BLaER1 treated with 17β-estradiol and CSF1 and Interleukin-3, amounts not matched to agents 10 nM and 100 nM (cell line): ENCODE results near the gene FUT7.

Source experiments
- H3K27ac ChIP-seq, 11 experiments: shearing (Covaris generic); formaldehyde crosslinking; 2 replicates each; pipeline ENCODE4 v1.8.1; 2022
- H3K27me3 ChIP-seq, 11 experiments: shearing (Covaris generic); formaldehyde crosslinking; 2 replicates each; pipeline ENCODE4 v1.8.1; 2022
- H3K36me3 ChIP-seq, 11 experiments: shearing (Covaris generic); formaldehyde crosslinking; 2 replicates each; pipeline ENCODE4 v1.8.1; 2022
- H3K4me1 ChIP-seq, 10 experiments: shearing (Covaris generic); formaldehyde crosslinking; 2 replicates each; pipeline ENCODE4 v1.8.1; 2022
- H3K4me2 ChIP-seq, 11 experiments: shearing (Covaris generic); formaldehyde crosslinking; 2 replicates each; pipeline ENCODE4 v1.8.1; 2022
- H3K4me3 ChIP-seq, 10 experiments: shearing (Covaris generic); formaldehyde crosslinking; 2 replicates each; pipeline ENCODE4 v1.8.1; 2022
- H3K9ac ChIP-seq, 11 experiments: shearing (Covaris generic); formaldehyde crosslinking; 2 replicates each; pipeline ENCODE4 v1.8.1; 2022
- H3K9me3 ChIP-seq, 11 experiments: shearing (Covaris generic); formaldehyde crosslinking; replicated peaks in 1 of 11; 2 replicates each; pipeline ENCODE4 v1.8.1; 2022
- H4K20me1 ChIP-seq, 11 experiments: shearing (Covaris generic); formaldehyde crosslinking; 2 replicates each; pipeline ENCODE4 v1.8.1; 2022
- Cebpa-rat ChIP-seq, 11 experiments: shearing (Covaris generic); IDR thresholded peaks; 2 replicates each; pipeline ENCODE4 v1.8.1; 2022

FUT7 gene

DNA sequence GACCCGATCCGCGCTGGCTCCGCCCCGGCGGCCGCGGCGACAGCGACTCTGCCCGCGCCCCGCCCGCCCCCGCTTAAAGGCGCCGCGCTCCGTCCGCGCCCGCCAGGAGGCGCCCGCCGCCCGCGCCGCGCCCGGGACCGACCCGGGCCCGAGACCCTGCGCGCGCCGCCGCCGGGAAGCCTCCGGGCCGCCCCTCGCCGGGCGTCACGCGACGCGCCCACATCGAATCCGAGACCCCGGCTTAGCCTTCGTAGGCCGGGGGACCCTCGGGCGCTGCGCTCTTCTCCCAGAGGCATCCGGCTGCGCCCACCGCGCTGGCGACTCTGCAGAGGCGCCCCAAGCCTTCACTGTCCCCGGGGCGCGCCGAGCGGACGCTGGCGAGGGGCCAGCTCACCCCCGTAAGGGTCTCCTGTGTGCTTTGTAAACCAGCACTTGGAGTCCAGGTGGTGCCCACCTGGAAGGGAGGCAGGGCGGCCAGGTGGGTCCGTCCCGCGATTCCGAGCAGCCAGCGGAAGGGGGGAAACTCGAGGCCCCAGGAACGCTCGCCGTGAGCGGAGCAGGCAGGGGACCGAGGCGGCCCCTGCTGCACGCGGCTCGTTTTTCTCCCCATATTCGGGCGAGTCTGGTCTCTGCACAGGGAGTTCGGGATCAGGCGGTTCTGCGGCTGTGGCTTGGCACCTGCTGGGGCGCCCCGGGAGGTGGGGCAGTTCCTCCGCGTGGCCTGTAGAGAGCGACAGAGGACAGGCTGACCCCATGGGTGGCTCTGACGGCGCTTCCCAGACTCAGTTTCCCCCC, 3.4 kb downstream of the FUT7 start:
- Histone ChIP-seq H3K4me2 (peak overlapping the region; percentile 91 to 100 (median 98)), H3K9ac (peak overlapping the region; percentile 75 to 92 (median 88)), H3K36me3 (peaks cover 0 to 31% (median 7%) of the 10 kb centered on the region in 11 experiments; a peak in 9 of 22 replicates), H3K9me3 (no peaks in the 10 kb centered on the region), H3K4me3 (peak overlapping the region; percentile 65 to 84 (median 74)), H4K20me1 (peaks cover 3 to 56% (median 42%) of the 10 kb centered on the region in 11 experiments; a peak in 18 of 22 replicates), H3K27me3 (no peaks in the 10 kb centered on the region), H3K4me1 (peaks cover 50 to 94% (median 79%) of the 10 kb centered on the region in 10 experiments), H3K27ac (peak overlapping the region in 10 of 11 experiments; percentile 41 to 98 (median 94); a peak in 20 of 22 replicates)
- TF ChIP-seq Cebpa-rat (IDR thresholded peaks at IDR 0.05) = no peak

DNA sequence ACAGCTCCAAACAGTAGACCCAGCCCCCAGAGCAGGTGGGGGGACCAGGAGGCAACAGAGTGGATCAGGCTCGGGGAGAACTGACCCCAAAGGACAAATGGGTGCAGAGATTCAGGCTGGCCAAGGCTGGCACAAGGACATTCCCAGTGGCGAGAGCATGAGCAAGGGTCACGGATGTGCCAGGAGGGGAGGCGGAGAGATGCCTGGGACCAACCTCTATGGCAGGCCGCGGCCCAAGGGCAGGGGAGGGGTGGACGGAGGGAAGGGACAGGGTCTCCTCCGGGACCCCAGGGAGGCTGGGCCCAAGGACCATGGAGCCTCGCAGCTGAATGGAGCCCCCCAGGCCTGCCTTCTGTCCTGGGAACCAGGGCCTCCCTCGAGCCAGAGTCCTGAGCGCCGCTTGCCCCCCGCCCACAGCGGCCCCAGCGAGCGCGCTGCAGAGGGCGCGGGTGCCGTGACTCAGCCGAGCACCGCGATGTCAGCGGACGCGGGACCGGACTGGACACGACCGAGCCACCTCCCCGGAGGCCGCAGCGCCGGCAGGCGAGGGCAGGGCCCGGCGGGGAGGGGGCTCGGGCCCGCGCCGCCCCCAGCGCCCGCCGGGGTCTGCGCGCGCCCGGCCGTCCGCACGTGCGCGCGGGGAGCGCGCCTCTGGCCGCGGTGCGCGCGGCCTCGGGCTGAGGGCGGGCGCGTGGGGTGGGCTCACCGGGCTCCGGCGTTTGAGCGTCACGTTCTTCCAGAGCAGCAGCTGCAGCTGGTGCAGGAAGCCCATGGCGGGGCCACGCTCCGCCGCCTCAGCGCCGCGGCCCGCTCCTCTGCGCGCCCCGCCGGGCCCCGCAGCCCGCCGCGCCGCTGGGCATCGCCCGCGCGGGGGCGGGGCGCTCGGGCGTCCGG, 4.3 kb downstream of the FUT7 start, which contains the start of gene ABCA2:
Gene ABCA2 (minus strand): TSS at position 869 of the 894 bp plus-strand sequence. CDS start 97 bp downstream, at position 772.
- Histone ChIP-seq H3K4me2 (peak within 1 kb of the TSS; percentile 91 to 100 (median 98)), H3K27ac (peak within 1 kb of the TSS in 10 of 11 experiments; percentile 41 to 98 (median 94); a peak in 20 of 22 replicates), H3K4me3 (peak within 1 kb of the TSS; percentile 65 to 84 (median 74)), H3K9ac (peak within 1 kb of the TSS; percentile 75 to 92 (median 88)), H3K36me3 (peaks cover 0 to 35% (median 7%) of the 10 kb centered on the region in 11 experiments; a peak in 9 of 22 replicates), H4K20me1 (peaks cover 3 to 62% (median 45%) of the 10 kb centered on the region in 11 experiments; a peak in 18 of 22 replicates), H3K27me3 (no peaks in the 10 kb centered on the region), H3K4me1 (peaks cover 50 to 90% (median 76%) of the 10 kb centered on the region in 10 experiments), H3K9me3 (no peaks in the 10 kb centered on the region)
- no peak for TF ChIP-seq Cebpa-rat (IDR thresholded peaks at IDR 0.05)

DNA sequence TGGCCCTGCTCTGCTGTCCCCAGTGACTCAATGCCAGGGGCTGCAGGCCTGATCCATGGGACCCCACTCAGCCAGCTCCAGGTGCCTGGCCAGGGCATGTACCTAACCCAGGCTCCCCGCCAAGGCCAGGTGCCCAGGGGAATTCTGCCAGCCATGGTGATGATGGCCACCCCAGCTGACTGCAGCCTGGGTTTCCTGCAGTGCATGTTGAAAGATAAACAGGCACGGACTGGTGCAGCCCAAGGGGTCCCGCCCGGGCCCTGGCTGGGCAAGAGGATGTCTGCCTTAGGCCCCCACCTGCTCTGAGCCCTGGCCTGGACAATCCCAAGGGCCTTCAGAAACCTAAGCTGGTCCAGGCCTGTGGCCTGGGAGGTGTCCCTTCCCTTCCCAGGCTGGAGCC, 5.1 kb downstream of the FUT7 start:
- peaks cover 50 to 87% (median 72%) of the 10 kb centered on the region in 10 experiments for H3K4me1 ChIP-seq
- peak overlapping the region in 10 of 11 experiments; percentile 75 to 92 (median 88); a peak in 19 of 22 replicates for H3K9ac ChIP-seq
- H3K4me3 ChIP-seq = peak overlapping the region in 9 of 10 experiments; percentile 65 to 84 (median 74); a peak in 17 of 20 replicates
- H3K36me3 ChIP-seq = peaks cover 0 to 40% (median 12%) of the 10 kb centered on the region in 11 experiments; a peak in 13 of 22 replicates
- peak overlapping the region; percentile 91 to 100 (median 98) for H3K4me2 ChIP-seq
- H4K20me1 ChIP-seq = peaks cover 3 to 67% (median 50%) of the 10 kb centered on the region in 11 experiments; a peak in 18 of 22 replicates
- no peaks in the 10 kb centered on the region for H3K27me3 ChIP-seq
- H3K27ac ChIP-seq = peak overlapping the region in 7 of 11 experiments; percentile 88 to 98 (median 96); a peak in 11 of 22 replicates
- no peaks in the 10 kb centered on the region for H3K9me3 ChIP-seq
- TF ChIP-seq Cebpa-rat (IDR thresholded peaks at IDR 0.05) = no peak

DNA sequence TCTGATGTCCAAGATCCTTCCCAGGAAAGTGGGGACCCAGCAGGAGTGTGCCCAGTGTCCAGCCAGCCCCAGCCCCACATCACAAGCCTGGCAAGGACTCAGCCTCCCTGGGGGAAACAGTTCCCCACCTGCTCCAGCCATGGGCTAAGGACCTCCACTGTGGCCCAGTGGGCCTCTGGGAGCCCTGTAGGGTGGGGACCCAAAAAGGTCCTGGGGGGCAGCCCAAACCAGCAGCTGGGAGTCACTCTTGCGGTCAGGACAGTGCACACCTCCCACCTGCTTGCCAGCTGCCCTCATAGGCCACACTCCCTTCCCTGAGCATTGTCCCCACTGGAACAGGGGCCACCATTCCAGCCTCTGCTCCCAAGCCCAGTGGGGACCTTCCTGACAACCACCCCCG, 5.5 kb downstream of the FUT7 start:
- Histone ChIP-seq H3K27ac (peak overlapping the region in 1 of 11 experiments; percentile 97; a peak in 3 of 22 replicates), H3K4me2 (peak overlapping the region; percentile 91 to 100 (median 98))

DNA sequence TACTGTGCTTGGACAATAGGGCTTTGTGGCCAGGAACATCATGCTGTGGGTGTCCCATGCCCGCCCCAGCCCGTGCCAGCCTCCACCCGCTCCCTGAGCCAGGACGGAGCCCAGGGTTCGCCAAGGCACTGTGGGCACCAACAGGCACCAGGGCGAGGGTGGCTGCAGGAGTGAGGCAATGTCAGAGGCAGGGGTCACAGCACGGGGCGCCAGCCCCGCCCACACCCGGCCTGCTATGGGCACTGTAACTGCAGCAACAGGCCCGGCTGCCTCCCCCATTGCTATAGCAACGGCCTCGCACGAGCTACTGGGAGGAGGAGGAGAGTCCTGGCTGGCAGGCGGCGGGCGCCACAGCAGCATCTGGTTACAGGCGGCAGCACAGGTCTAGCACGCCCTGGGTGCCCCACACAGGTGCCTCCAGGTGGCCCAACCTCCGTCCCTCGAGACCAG, 6.3 kb downstream of the FUT7 start:
- peak overlapping the region; percentile 91 to 100 (median 98) for H3K4me2 ChIP-seq
- H3K4me1 ChIP-seq = peaks cover 41 to 74% (median 63%) of the 10 kb centered on the region in 10 experiments
- peak overlapping the region in 3 of 11 experiments; percentile 6 to 20 (median 20); a peak in 4 of 22 replicates for H3K27ac ChIP-seq
- H3K9ac ChIP-seq = peak overlapping the region in 10 of 11 experiments; percentile 0 to 91 (median 24); a peak in 5 of 22 replicates
- peak overlapping the region in 2 of 10 experiments; percentile 31 to 34; a peak in 2 of 20 replicates for H3K4me3 ChIP-seq
- no peaks in the 10 kb centered on the region for H3K9me3 ChIP-seq
- H3K36me3 ChIP-seq = peaks cover 0 to 41% (median 12%) of the 10 kb centered on the region in 11 experiments; a peak in 15 of 22 replicates
- TF ChIP-seq Cebpa-rat (IDR thresholded peaks at IDR 0.05) = no peak
- H3K27me3 ChIP-seq = no peaks in the 10 kb centered on the region
- H4K20me1 ChIP-seq = peaks cover 3 to 80% (median 55%) of the 10 kb centered on the region in 11 experiments; a peak in 18 of 22 replicates

More for the DNA sequence above, 5.5 kb downstream of the FUT7 start:
- H3K27me3 ChIP-seq = no peaks in the 10 kb centered on the region
- peak overlapping the region in 9 of 11 experiments; percentile 79 to 92 (median 89); a peak in 12 of 22 replicates for H3K9ac ChIP-seq
- H3K9me3 ChIP-seq = no peaks in the 10 kb centered on the region
- no peak for TF ChIP-seq Cebpa-rat (IDR thresholded peaks at IDR 0.05)
- peak overlapping the region in 6 of 10 experiments; percentile 34 to 81 (median 74); a peak in 4 of 20 replicates for H3K4me3 ChIP-seq
- H4K20me1 ChIP-seq = peaks cover 3 to 71% (median 51%) of the 10 kb centered on the region in 11 experiments; a peak in 18 of 22 replicates
- H3K36me3 ChIP-seq = peaks cover 0 to 41% (median 13%) of the 10 kb centered on the region in 11 experiments; a peak in 14 of 22 replicates
- peaks cover 49 to 82% (median 69%) of the 10 kb centered on the region in 10 experiments for H3K4me1 ChIP-seq

DNA sequence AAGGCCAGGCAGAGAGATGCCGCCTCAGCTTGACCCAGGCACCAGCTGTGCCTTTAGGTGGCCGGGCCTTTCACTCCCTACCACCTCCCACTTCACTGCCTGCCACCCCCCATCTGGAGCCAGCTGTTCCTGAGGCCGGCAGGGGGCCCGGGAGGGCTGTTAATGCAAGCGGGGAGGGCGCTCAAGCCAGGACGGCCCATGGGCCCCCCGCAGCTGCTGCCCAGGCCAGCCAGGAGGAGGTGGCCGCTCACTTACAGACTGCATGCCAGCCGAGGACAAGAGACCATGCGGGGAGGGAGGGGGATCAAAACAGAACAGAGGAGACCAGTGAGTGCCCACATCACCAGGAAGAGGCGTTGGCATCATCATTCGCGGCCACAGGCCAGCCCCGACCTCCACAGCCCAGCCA, 8.3 kb downstream of the FUT7 start:
- H3K4me1 ChIP-seq = peaks cover 30 to 71% (median 49%) of the 10 kb centered on the region in 10 experiments
- H3K36me3 ChIP-seq = peaks cover 0 to 47% (median 22%) of the 10 kb centered on the region in 11 experiments; a peak in 13 of 22 replicates
- peak overlapping the region in 3 of 11 experiments; percentile 3 to 20 (median 10); a peak in 1 of 22 replicates for H3K4me2 ChIP-seq
- H3K27me3 ChIP-seq = no peaks in the 10 kb centered on the region
- H3K9ac ChIP-seq = peak overlapping the region in 2 of 11 experiments; percentile 29 to 30; a peak in 2 of 22 replicates
- peak overlapping the region in 4 of 11 experiments; percentile 7 to 40 (median 26); a peak in 6 of 22 replicates for H3K27ac ChIP-seq
- no peaks in the 10 kb centered on the region for H3K9me3 ChIP-seq
- no peak overlapping the region for H3K4me3 ChIP-seq
- peaks cover 3 to 90% (median 55%) of the 10 kb centered on the region in 11 experiments; a peak in 18 of 22 replicates for H4K20me1 ChIP-seq
- no peak for TF ChIP-seq Cebpa-rat (IDR thresholded peaks at IDR 0.05)

DNA sequence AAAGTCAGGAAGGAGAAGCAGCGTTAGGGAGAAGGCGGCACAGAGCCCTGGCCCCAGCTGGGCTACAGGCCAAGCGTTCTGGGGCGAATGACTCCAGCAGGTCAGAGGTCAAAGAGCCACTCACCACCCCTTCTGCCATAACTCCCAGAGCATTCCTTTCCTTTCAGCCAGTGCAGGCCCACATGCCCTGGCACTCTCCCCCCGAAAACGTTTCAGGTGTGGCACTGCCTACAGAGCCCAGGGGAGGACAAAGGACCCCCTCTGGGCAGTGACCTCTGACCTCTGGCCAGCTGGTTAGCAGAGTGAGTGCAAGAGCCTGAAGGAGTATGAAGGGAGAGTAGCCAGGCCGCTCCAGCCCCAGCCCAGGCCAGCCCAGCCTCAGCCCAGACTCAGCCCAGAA, 8.7 kb downstream of the FUT7 start:
- Histone ChIP-seq H3K9ac (peak overlapping the region in 1 of 11 experiments; percentile 30; a peak in 1 of 22 replicates), H3K4me2 (0 out of 22 replicates have a peak overlapping the region, but pooled peaks of 1 of the 11 experiments have one; percentile 3), H3K4me3 (no peak overlapping the region), H3K36me3 (peaks cover 0 to 47% (median 23%) of the 10 kb centered on the region in 11 experiments; a peak in 13 of 22 replicates), H3K4me1 (peaks cover 28 to 69% (median 46%) of the 10 kb centered on the region in 10 experiments), H3K9me3 (no peaks in the 10 kb centered on the region), H3K27me3 (no peaks in the 10 kb centered on the region), H4K20me1 (peaks cover 3 to 87% (median 52%) of the 10 kb centered on the region in 11 experiments; a peak in 18 of 22 replicates), H3K27ac (peak overlapping the region in 2 of 11 experiments; percentile 7 to 40; a peak in 3 of 22 replicates)
- no peak for TF ChIP-seq Cebpa-rat (IDR thresholded peaks at IDR 0.05)
